ENCODE results near the gene PRODH2. TPM values are rescaled to one million over a fixed set of nuclear protein-coding genes. Genes with fewer than 3 reads are reported as not detected.

Gene PRODH2
- total and polyA plus RNA-seq, 2 of the 13 experiments (the other 11 are each of a cell fraction or from before 2014, with no cell fraction given) = 86.7 to 118 TPM

GRCh38 chr19:35828692-35829301, 16.2 kb upstream of the PRODH2 start (continued):
- TF ChIP-seq ZNF18 (CRISPR knock-in tag; IDR thresholded peaks at IDR 0.05; ENCODE audit: insufficient replicate concordance) (peak; percentile 79), E2F1 (CRISPR knock-in tag; IDR thresholded peaks at IDR 0.05) (no peak), ZFX (CRISPR knock-in tag; IDR thresholded peaks at IDR 0.05; ENCODE audit: low read depth) (peak; percentile 29; the same call in 1 of the 2 replicates), PRDM4 (CRISPR knock-in tag; IDR thresholded peaks at IDR 0.05; ENCODE audit: borderline replicate concordance) (peak; percentile 97), AKNA (CRISPR knock-in tag; IDR thresholded peaks at IDR 0.05; ENCODE audit: borderline replicate concordance) (peak; percentile 83; the same call in 1 of the 2 replicates), ZNF407 (CRISPR knock-in tag; IDR thresholded peaks at IDR 0.05; ENCODE audit: not compliant biosample characterization) (peak; percentile 94), ZNF850 (CRISPR knock-in tag; conservative IDR thresholded peaks at IDR 0.05) (no peak), LCORL (IDR thresholded peaks at IDR 0.05) (no peak), LCORL (CRISPR knock-in tag; IDR thresholded peaks at IDR 0.05) (no peak)
